ENCODE results near the gene EPHA5.

GRCh38 chr4:65665771-65666523 is 4.3 kb downstream of the EPHA5 start:
- TF ChIP-seq EZH2 (IDR thresholded peaks at IDR 0.05; ENCODE audit: low read length): no peak
- TF ChIP-seq, protein P1, sequence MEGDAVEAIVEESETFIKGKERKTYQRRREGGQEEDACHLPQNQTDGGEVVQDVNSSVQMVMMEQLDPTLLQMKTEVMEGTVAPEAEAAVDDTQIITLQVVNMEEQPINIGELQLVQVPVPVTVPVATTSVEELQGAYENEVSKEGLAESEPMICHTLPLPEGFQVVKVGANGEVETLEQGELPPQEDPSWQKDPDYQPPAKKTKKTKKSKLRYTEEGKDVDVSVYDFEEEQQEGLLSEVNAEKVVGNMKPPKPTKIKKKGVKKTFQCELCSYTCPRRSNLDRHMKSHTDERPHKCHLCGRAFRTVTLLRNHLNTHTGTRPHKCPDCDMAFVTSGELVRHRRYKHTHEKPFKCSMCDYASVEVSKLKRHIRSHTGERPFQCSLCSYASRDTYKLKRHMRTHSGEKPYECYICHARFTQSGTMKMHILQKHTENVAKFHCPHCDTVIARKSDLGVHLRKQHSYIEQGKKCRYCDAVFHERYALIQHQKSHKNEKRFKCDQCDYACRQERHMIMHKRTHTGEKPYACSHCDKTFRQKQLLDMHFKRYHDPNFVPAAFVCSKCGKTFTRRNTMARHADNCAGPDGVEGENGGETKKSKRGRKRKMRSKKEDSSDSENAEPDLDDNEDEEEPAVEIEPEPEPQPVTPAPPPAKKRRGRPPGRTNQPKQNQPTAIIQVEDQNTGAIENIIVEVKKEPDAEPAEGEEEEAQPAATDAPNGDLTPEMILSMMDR (optimal IDR thresholded peaks at IDR 0.05 in 1 of 3, IDR thresholded peaks at IDR 0.05 in 1 of 3, conservative IDR thresholded peaks at IDR 0.05 in 1 of 3; ENCODE audit: extremely low read depth in 1 of 3, insufficient read depth in 2 of 3, low read length in 3 of 3): no peak

All from keratinocyte (primary cell).